GM21423 (cell line): ENCODE data around the gene UBIAD1.
"Not testable (repeated sequence)": the region's sequence is repeated elsewhere in the genome, so short reads cannot be mapped to it uniquely, and the experiment has no call there.

Experiments
- ATAC-seq: cut with Tn5 transposase; IDR thresholded peaks from one replicate; pipeline ENCODE4 v1.9.1; 2021; ENCODE audit warnings: mild to moderate bottlenecking, moderate library complexity; ENCODE audit not compliant: unreplicated experiment

UBIAD1 gene

GRCh38 chr1:11272832-11273594, at the start of gene UBIAD1:
Gene UBIAD1, plus strand, starts transcription at chr1:11273198. Its CDS starts 334 bp downstream, at chr1:11273532.
- peak; percentile 83 for ATAC-seq

DNA sequence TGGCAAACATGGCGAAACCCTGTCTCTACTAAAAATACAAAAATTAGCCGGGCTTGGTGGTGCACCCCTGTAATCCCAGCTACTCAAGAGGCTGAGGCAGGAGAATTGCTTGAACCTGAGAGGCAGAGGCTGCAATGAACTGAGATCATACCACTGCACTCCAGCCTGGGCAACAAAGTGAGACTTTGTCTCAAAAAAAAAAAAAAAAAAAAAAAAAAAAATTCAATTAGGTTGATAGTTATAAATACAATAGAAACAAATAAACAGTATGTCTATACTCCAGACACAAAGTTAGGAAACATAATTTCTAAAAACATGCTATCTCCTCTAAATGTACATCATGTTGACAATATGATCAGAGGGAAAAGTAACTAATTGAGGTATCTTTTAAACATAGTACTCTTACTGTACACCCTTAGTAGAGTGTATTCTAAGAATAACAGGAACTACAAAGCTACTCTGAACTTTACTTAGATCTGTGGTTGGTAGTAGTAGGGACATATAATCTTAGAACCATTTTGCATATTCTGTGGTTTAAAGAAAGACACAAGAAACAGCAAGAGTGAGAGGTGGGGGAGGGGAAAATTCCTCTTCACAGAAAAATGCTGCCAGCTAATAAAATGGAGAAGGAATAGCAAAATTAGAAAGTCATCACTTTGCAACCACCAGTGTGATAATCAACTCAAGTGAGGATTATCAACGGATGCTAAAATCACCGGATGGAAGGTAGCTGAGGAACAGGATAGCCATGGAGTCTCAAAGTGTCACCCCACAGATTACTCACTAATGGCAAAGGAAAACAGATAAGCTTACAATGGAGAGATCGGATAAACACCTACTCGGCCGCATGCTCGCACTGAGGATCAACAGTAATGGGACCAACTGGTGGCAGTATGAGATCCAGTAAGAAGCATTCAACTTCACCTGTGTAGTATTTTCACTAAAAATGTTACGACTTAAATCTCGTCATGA, 45.6 kb upstream of the UBIAD1 start:
- ATAC-seq, result no peak

DNA sequence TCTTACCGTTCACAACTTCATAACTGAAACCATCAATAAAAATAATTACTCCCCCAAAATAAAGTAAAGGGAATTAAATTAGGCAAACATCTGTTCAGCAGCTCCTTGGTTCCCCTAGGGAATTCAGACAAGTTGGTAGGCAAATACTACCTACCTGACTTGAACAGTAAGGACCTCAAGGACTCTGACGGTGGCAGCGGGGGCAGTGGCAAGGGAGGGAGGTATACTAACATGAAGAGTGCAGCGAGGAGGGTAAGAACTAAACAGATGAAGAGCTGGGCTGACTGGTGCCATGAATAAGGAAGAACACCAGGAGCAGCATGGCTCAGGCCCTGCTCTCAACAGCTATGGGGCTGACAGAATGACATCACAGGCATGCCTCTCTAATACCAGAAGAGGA, 43.8 kb upstream of the UBIAD1 start:
- ATAC-seq, result no peak

DNA sequence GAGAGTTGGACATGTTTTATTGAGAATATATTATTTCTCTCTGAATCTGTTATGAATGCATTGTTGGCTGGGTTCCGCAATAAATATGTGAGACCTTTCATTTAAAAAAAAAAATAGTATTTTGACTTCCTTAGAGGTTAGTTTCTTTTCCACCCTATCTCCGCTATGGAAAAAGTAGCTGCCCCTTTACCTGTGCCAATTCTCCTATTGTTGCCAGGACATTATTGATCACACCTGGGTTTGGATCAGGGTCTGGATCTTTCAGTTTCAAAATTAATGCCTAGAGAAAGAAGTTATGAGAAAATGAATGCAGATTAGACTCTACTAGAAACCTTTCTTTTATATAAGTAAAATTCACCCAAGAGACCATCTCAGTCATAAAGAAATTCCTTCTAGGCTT, 39.8 kb upstream of the UBIAD1 start:
- ATAC-seq, result no peak

- ATAC-seq, result no peak
These were observed 35.6 kb upstream of the UBIAD1 start for GRCh38 chr1:11237356-11237755.

- no peak for ATAC-seq
These were observed 34.7 kb upstream of the UBIAD1 start for GRCh38 chr1:11238311-11238710.

- ATAC-seq, result no peak
These were observed 27.8 kb upstream of the UBIAD1 start for GRCh38 chr1:11245248-11245647.

DNA sequence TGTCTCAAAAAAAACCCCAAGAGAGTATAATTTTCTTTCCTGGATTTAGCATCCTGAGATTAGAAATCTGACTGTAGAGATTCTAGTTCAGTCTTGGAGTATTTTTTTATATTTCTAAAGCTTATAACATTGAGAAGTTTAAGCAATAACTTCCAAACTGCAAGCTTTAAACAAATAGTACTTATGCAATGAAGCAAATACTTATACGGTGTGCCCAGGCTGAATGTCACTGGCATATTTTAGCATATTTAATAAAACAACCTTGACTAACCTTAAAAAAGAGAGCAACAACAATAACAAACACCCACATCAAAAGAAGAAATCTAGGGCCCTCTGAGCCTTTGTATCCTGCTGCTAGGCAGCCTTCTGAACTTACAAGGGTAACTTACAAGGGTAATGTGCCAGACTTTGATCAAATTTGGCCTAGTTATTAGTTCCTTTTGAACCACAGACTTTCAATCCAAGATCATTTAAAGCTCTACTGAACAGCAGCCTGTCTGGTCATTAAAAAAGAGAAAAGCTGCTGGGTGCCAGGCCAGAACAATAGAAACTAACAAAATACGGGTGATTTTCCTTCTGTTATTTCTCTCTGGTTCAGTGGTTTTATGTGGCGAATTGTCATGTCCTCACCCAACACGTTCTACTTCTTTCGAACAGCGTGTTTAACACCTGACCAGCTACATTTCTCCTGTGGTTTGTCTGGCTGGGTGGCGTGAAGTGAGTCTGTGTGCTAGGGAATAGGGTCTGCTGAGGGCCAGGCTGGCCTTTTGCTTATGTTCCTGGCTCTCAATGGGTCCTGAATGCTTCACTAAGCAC, 26.9 kb upstream of the UBIAD1 start:
- ATAC-seq, result no peak

- ATAC-seq, result no peak
These were observed 24.8 kb upstream of the UBIAD1 start for GRCh38 chr1:11248169-11248568.

GRCh38 chr1:11252538-11252937, 20.5 kb upstream of the UBIAD1 start:
- no peak for ATAC-seq

DNA sequence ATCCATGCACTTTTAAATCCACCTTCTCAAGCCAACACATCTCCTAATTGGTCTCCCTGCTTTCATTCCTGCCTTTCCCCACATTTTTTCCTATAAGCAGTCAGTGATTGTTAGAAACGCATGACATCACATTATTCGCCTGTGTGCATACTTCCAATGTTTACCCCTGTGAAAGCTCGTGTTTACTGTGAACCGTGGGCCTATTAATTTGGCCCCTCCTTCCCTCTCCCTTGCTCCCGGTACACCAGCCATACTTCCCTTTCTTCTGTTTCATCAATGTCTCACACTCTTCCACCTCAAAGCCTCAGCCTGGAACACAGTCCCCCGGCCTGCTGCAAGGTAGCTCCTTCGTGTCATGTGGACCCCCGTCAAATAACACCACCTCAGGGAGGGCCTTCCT, 19.8 kb upstream of the UBIAD1 start:
- no peak for ATAC-seq

DNA sequence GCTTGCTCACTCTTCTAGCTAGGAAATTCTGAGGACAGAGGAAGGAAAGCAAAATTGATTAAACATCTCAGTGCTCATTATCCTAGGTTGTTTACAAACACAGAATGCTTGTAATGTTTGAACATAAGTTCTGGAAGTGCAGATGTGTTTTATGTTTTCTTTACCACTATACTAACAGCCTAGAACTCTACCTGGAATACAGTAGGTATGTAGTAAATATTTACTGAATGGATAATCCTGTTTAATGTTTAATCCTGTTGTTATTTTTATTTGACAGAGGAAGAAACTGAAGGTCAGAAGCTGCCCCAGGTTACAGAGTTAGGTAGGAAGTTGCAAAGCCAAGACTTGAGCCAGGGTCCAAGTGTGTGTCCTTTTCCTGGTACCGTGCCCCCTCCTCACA, 16.7 kb upstream of the UBIAD1 start:
- ATAC-seq, result no peak

- ATAC-seq, result peak; percentile 99
These were observed 10.6 kb upstream of the UBIAD1 start, which contains the start of gene MTOR for GRCh38 chr1:11262171-11263049. Gene MTOR, minus strand, starts transcription at chr1:11262551. Its CDS starts 3,142 bp downstream, at chr1:11259409.

DNA sequence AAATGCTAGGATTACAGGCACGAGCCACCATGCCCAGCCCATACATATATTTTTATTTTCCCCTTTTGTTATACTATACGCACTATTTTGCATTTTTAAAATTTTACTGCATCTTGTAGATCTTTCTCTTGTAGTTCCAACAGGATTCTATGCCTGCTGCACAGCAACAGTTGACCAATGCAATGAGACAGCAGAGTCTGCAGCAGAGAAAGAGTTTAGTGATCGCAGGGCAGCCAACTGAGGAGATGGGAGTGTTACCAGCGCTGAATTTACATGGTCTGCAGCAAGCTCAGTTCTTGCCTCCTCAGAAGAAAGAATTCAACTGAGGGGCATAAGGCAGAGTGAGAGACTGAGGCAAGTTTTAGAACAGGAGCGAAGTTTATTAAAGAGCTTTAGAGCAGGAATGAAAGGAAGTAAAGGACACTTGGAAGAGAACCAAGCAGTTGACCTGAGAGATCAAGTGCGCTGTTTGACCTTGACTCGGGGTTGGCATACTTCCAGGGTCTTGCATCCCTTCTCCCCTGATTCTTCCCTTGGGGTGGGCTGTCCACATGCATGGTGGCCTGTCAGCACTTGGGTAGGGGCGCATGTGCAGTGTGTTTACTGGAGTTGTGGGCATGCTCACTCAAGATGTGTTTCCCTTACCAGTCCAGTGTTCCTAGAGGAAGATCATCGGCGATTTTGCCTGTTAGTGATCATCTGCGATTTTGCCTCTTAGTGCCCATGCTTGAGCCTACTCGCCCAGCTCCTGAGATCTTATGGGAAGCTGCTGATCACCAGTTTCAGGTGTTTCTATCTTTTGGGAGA, 6.5 kb upstream of the UBIAD1 start:
- ATAC-seq, result no peak

DNA sequence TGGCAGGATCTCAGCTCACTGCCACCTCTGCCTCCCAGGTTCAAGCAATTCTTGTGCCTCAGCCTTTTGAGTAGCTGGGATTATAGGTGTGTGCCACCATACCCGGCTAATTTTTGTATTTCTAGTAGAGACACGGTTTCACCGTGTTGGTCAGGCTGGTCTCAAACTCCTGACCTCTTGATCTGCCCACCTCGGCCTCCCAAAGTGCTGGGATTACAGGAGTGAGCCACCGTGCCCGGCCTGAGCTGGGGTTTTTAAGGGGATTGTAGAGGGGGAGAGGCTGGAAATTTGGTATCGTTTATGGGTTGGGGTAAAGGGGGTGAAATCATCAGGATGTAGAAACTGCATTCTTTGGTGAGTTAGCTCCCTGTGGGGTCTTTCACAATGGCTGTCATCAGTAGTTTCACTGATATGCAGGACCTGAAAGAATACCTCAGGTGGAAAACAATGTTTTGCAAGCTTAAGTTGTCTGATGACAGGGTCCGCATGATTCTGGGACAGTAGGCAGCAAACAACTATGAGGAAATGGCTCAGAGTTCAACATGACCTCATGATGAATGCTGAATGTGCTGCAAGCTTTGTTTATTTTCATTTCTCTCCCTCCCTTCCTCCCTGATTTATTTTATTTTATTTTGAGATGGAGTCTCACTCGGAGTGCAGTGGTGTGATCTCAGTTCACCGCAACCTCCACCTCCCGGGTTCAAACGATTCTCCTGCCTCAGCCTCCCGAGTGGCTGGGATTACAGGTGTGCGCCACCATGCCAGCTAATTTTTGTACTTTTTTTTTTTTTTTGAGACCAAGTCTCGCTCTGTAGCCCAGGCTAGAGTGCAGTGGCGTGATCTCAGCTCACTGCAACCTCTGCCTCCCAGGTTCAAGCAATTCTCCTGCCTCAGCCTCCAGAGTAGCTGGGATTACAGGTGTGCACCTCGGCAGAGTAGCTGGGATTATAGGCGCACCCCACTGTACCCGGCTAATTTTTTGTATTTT, 5.4 kb upstream of the UBIAD1 start:
- ATAC-seq, result not testable (repeated sequence)

- no peak for ATAC-seq
These were observed 510 bp upstream of the UBIAD1 start for GRCh38 chr1:11272544-11272831.

GRCh38 chr1:11273595-11274234, 717 bp downstream of the UBIAD1 start:
- ATAC-seq, result no peak

- no peak for ATAC-seq
These were observed 6.2 kb downstream of the UBIAD1 start for GRCh38 chr1:11279152-11279551.
